Measurements from ENCODE around the gene NOD2. TPM values are rescaled to one million over a fixed set of nuclear protein-coding genes. Genes with fewer than 3 reads are reported as not detected.
A peak's percentile ranks its signal among the peaks of the same experiment; 100 is the strongest.

NOD2 gene
- total and polyA plus RNA-seq, 2 of the 13 experiments (the other 11 are each of a cell fraction or from before 2014, with no cell fraction given), result 0.27 to 0.81 TPM

DNA sequence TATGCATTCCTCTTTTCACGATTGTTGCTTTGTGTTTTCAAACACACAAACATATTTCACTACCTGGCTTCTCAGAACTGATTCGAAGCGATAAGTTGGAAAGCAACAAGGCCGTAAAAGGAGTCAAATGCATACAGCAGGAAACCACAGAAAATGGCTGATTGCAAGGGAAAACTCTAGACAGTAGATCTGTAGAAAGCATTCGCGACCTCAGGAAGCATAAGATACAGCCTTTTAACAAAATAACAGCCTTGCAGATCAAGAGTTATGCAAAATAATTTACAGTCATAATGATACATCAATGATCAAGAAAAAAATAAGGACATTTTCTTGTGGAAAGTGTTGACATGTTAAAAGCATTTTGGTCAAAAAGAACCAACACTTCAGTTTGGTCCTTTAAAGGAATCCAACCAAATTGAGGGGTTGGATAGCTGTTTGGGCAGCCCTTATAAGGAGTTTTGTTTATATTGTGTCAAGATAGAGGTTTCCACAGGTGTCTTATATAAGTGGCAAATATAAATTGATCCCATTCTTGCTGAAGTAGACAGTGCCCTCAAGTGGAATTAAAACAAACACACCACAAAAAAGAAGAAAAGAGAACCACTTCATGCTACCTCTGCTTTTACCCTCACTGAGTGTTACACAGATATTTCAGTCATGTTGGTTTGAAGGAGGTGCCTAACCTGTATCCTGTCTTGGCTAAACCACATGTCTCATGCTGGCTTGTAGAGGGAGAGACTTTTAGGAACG is 54.0 kb downstream of the NOD2 start (continued):
- TF ChIP-seq, protein P1, sequence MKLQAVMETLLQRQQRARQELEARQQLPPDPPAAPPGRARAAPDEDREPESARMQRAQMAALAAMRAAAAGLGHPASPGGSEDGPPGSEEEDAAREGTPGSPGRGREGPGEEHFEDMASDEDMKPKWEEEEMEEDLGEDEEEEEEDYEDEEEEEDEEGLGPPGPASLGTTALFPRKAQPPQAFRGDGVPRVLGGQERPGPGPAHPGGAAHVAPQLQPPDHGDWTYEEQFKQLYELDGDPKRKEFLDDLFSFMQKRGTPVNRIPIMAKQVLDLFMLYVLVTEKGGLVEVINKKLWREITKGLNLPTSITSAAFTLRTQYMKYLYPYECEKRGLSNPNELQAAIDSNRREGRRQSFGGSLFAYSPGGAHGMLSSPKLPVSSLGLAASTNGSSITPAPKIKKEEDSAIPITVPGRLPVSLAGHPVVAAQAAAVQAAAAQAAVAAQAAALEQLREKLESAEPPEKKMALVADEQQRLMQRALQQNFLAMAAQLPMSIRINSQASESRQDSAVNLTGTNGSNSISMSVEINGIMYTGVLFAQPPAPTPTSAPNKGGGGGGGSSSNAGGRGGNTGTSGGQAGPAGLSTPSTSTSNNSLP (IDR thresholded peaks at IDR 0.05; ENCODE audit: low read depth, low read length), result peak; percentile 47; the same call in 1 of the 2 replicates
- TF ChIP-seq ZNF235 (CRISPR knock-in tag; IDR thresholded peaks at IDR 0.05; ENCODE audit: borderline replicate concordance), result no peak
- no peak for TF ChIP-seq XRCC5 (optimal IDR thresholded peaks at IDR 0.05; ENCODE audit: low read length)

DNA sequence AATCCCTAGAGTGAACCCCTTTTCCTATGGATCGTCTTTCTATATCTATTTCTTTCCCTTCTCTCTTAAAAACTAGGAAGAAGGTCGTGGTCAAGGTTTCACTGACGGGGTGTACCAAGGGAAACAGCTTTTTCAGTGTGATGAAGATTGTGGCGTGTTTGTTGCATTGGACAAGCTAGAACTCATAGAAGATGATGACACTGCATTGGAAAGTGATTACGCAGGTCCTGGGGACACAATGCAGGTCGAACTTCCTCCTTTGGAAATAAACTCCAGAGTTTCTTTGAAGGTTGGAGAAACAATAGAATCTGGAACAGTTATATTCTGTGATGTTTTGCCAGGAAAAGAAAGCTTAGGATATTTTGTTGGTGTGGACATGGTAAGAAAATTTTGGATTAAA is 58.1 kb downstream of the NOD2 start:
- Histone ChIP-seq H3K4me2 (ENCODE audit: low read depth, low read length) (no peak overlapping the region), H3K4me3 (replicated peaks in 1 of 3; ENCODE audit: insufficient read depth in 1 of 3, low read depth in 2 of 3, low read length in 3 of 3) (no peak overlapping the region), H3K9ac (ENCODE audit: insufficient read depth, low read depth, low read length) (no peak overlapping the region), H4K20me1 (ENCODE audit: insufficient read depth, low read length) (no peaks in the 10 kb centered on the region), H2AFZ (ENCODE audit: low read length) (no peak overlapping the region), H3K4me1 (ENCODE audit: insufficient read depth, low read length) (no peaks in the 10 kb centered on the region; the same call in 1 of the 2 replicates), H3K27ac (ENCODE audit: extremely low read length, insufficient read depth, low read length) (no peak overlapping the region), H3K79me2 (ENCODE audit: insufficient read depth, low read length) (no peaks in the 10 kb centered on the region), H3K9me3 (ENCODE audit: low read length) (no peaks in the 10 kb centered on the region), H3K27me3 (ENCODE audit: control insufficient read depth in 1 of 2, insufficient read depth in 2 of 2, low read length in 2 of 2) (no peaks in the 10 kb centered on the region), H3K36me3 (replicated peaks in 1 of 2; ENCODE audit: control insufficient read depth in 1 of 2, insufficient read depth in 2 of 2, low read length in 2 of 2) (peaks cover 0 to 1% of the 10 kb centered on the region in 2 experiments; a peak in 1 of 5 replicates)
- FAIRE-seq (no peak), ATAC-seq (no peak), DNase-seq (ENCODE audit: low spot score) (no peak)
- TF ChIP-seq ZNF576 (CRISPR knock-in tag; IDR thresholded peaks at IDR 0.05) (no peak), MBNL3 (CRISPR knock-in tag; conservative IDR thresholded peaks at IDR 0.05) (no peak), ZFYVE20 (CRISPR knock-in tag; IDR thresholded peaks at IDR 0.05; ENCODE audit: borderline replicate concordance, low read depth) (no peak), NFRKB (IDR thresholded peaks at IDR 0.05) (no peak), ZNF609 (CRISPR knock-in tag; IDR thresholded peaks at IDR 0.05; ENCODE audit: borderline replicate concordance) (no peak), NKX3-1 (CRISPR knock-in tag; IDR thresholded peaks at IDR 0.05) (no peak), MED1 (CRISPR knock-in tag; IDR thresholded peaks at IDR 0.05) (no peak), FOXJ3 (CRISPR knock-in tag; IDR thresholded peaks at IDR 0.05; ENCODE audit: borderline replicate concordance) (no peak), STAT5B (CRISPR knock-in tag; IDR thresholded peaks at IDR 0.05) (no peak)
- TF ChIP-seq, protein P2, sequence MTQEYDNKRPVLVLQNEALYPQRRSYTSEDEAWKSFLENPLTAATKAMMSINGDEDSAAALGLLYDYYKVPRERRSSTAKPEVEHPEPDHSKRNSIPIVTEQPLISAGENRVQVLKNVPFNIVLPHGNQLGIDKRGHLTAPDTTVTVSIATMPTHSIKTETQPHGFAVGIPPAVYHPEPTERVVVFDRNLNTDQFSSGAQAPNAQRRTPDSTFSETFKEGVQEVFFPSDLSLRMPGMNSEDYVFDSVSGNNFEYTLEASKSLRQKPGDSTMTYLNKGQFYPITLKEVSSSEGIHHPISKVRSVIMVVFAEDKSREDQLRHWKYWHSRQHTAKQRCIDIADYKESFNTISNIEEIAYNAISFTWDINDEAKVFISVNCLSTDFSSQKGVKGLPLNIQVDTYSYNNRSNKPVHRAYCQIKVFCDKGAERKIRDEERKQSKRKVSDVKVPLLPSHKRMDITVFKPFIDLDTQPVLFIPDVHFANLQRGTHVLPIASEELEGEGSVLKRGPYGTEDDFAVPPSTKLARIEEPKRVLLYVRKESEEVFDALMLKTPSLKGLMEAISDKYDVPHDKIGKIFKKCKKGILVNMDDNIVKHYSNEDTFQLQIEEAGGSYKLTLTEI (CRISPR knock-in tag; conservative IDR thresholded peaks at IDR 0.05), result no peak
- BruUV-seq (replicated peaks), result no TSS peak
- in situ Hi-C loops (cut with HindIII; ENCODE audit: extremely low pct_ligation_motif_present, low pct_unique_long_range_greater_than_20kb) (no loop called here), intact Hi-C loops (cut with micrococcal nuclease; ENCODE audit: unreplicated experiment) (no loop called here)
- ChIA-PET POLR2A (interaction anchor here (1.3 kb wide), 1 partner anchor 10 kb away, joined by 4 read pairs; no protein-coding TSS in a partner anchor), CTCF (ENCODE audit: low intra/inter-chr PET ratio, low total read pairs) (no interaction called here)
- 85% methylated on average over 6 of the region's 6 CpGs for WGBS (ENCODE audit: low lambda C conversion rate)

Data from HepG2 (cell line).